Endothelial cell (in vitro differentiated cells): ENCODE results near the gene HMOX2. TPM values are rescaled to one million over a fixed set of nuclear protein-coding genes. Genes with fewer than 3 reads are reported as not detected.
A peak's percentile ranks its signal among the peaks of the same experiment; 100 is the strongest.

Experiments used
- DNase-seq: peaks from one replicate; pipeline ENCODE4 v3.0.0; 2021; ENCODE audit warnings: low spot score
- H3K27ac Mint-ChIP-seq: one replicate; pipeline ENCODE4 v1.8.0; 2021; ENCODE audit warnings: mixed read lengths, inconsistent platforms; ENCODE audit not compliant: unreplicated experiment
- H3K27me3 Mint-ChIP-seq: one replicate; pipeline ENCODE4 v1.8.0; 2021; ENCODE audit warnings: mild to moderate bottlenecking, moderate library complexity, mixed read lengths, inconsistent platforms; ENCODE audit not compliant: unreplicated experiment
- H3K36me3 Mint-ChIP-seq: one replicate; pipeline ENCODE4 v1.8.0; 2021; ENCODE audit warnings: mild to moderate bottlenecking, low read depth, mixed read lengths, inconsistent platforms; ENCODE audit not compliant: unreplicated experiment
- H3K4me1 Mint-ChIP-seq: one replicate; pipeline ENCODE4 v1.8.0; 2021; ENCODE audit warnings: mild to moderate bottlenecking, mixed read lengths, inconsistent platforms; ENCODE audit not compliant: unreplicated experiment
- H3K4me3 Mint-ChIP-seq: one replicate; pipeline ENCODE4 v1.8.0; 2021; ENCODE audit warnings: mild to moderate bottlenecking, mixed read lengths, inconsistent platforms; ENCODE audit not compliant: unreplicated experiment
- H3K9me3 Mint-ChIP-seq: one replicate; pipeline ENCODE4 v1.8.0; 2021; ENCODE audit warnings: mixed read lengths, inconsistent platforms; ENCODE audit not compliant: unreplicated experiment
- CTCF ChIP-seq: fragments of 200-600 bp; sonication (generic); IDR thresholded peaks from one replicate; pipeline ENCODE4 v1.5.0; 2021; ENCODE audit warnings: antibody characterized with exemption; ENCODE audit not compliant: unreplicated experiment
- total RNA-seq: library from RNA; stranded (reverse); fragmentation: NEBNext Ultra II Directional; extraction: Animal tissue kit (Norgen Biotek cat#: 25700); gene quantifications from one replicate; pipeline ENCODE4 v1.2.1, GENCODE V29; 2021; ENCODE audit not compliant: unreplicated experiment

HMOX2 gene
- total RNA-seq, 1 donor from 2014 or later, result 225 TPM

GRCh38 chr16:4513881-4514280 lies 37.7 kb downstream of the HMOX2 start:
- Mint-ChIP-seq H3K4me3 (no peak overlapping the region), H3K27ac (peak overlapping the region; percentile 52), H3K4me1 (peaks cover 21% of the 10 kb centered on the region), H3K27me3 (peaks cover 15% of the 10 kb centered on the region), H3K36me3 (peaks cover 28% of the 10 kb centered on the region), H3K9me3 (no peaks in the 10 kb centered on the region)
- TF ChIP-seq CTCF, result no peak
- no peak for DNase-seq

GRCh38 chr16:4514606-4515005 lies 38.4 kb downstream of the HMOX2 start:
- Mint-ChIP-seq H3K4me3 (peak overlapping the region; percentile 42), H3K27me3 (peaks cover 15% of the 10 kb centered on the region), H3K27ac (peak overlapping the region; percentile 90), H3K36me3 (peaks cover 28% of the 10 kb centered on the region), H3K4me1 (peaks cover 21% of the 10 kb centered on the region), H3K9me3 (no peaks in the 10 kb centered on the region)
- DNase-seq, result no peak
- TF ChIP-seq CTCF, result no peak

GRCh38 chr16:4515611-4516233 lies 39.5 kb downstream of the HMOX2 start:
- Mint-ChIP-seq H3K36me3 (peaks cover 21% of the 10 kb centered on the region), H3K27ac (peak overlapping the region; percentile 90), H3K27me3 (peaks cover 18% of the 10 kb centered on the region), H3K9me3 (no peaks in the 10 kb centered on the region), H3K4me1 (peaks cover 21% of the 10 kb centered on the region), H3K4me3 (peak overlapping the region; percentile 45)
- TF ChIP-seq CTCF, result no peak
- DNase-seq, result no peak

GRCh38 chr16:4517812-4518680 lies 41.8 kb downstream of the HMOX2 start:
- peaks cover 21% of the 10 kb centered on the region for H3K4me1 Mint-ChIP-seq

More at GRCh38 chr16:4517812-4518680, 41.8 kb downstream of the HMOX2 start:
- Mint-ChIP-seq H3K27me3 (peaks cover 17% of the 10 kb centered on the region), H3K36me3 (no peaks in the 10 kb centered on the region), H3K27ac (no peak overlapping the region), H3K9me3 (no peaks in the 10 kb centered on the region), H3K4me3 (no peak overlapping the region)
- peak; percentile 57 for DNase-seq
- peak; percentile 36 for TF ChIP-seq CTCF
